Femur (tissue), 1 donor: ENCODE data around the gene UBFD1.
"Not testable (repeated sequence)": the region's sequence is repeated elsewhere in the genome, so short reads cannot be mapped to it uniquely, and the experiment has no call there.

ENCODE experiments used
- DNase-seq: peaks from one replicate; pipeline ENCODE4 v3.0.0-alpha.2; 2017

UBFD1 gene, protein sequence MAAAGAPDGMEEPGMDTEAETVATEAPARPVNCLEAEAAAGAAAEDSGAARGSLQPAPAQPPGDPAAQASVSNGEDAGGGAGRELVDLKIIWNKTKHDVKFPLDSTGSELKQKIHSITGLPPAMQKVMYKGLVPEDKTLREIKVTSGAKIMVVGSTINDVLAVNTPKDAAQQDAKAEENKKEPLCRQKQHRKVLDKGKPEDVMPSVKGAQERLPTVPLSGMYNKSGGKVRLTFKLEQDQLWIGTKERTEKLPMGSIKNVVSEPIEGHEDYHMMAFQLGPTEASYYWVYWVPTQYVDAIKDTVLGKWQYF

DNA sequence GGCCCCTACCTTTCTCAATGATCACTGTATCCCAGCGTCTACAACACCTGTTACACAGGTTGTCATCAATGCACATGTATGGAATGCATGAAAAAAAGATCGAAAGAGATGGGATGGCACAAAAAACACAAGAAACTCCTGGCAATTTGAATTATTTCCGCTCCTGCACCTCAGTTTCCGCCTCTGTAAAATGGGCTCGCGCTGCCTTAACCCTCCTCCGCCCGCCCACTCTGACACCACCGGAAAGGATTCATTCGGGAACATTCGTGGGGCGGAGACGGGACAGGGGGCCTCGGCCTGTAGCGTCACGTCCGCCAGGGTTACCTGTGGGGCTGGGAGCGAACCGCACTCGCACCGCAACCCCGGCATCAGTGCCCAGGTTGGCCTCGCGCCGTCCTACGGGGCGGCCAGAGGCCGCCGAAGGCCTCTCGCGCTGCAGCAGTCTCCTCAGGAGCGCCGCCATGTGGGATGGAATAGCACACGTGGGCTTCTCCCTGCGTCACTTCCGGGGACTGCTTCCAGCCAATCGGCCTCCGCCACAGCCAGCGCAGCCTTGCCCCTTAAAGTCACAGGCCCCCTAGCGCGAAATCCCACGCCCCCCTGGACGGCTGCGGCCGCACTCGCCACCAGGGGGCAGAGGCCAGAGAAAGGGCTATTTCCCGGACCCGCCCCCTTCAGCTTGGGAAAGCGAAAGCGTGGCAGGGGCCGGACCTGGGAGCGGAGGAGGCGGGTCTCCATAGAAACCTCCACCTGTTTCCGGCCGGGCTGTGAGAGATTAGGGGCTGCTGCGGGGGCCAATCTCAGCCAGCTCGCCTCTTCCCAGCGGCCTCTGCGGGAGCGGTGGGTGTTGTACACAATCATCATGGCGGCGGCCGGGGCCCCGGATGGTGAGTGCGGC is at the start of gene UBFD1, which contains the start of gene EARS2:
UBFD1 (plus strand) TSS at position 847 of the 898 bp plus-strand sequence; CDS start at position 863, 16 bp downstream.
EARS2 (minus strand) TSS at position 470 of the 898 bp plus-strand sequence; CDS start at position 463, 7 bp downstream.
- peak; percentile 99 for DNase-seq

DNA sequence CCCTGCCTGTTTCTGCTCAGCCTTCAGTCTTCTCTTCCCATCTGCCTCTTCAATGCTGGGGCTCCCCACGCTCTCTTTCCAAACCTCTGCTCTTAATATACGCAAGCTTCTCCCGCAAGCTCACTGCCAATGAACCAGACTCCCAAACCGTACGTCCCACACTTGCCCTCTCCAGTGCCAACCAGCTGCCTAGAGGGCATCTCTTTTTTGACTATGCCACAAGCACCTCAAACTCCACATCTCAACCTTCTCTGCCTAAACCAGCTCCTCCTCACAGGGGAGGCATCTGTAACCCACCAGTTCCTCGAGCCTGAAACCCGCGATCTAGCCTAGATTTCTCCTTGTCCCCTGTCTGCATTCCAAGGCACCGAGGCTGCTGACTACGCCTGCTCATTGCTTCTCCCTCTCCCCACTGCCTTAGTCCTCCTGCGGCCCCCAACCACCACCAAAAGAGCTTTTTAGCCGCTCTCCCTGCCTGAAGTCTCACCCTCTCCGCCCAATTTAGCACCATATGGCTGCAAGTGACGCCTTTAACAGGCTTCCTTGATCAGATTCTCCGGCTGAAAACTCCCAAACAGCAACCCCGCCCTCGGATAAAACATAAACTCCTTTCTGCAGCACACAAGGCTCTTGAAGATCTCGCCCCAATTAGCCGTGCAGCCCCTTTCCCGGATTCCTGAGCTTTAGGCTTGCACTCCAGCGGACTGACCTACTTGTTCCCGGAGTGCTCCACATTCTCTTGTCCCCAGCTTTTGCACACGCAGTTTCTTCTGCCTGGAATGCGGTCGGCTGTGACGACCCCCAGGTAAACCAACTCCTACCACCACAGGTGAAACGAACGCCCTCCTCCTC is 48.7 kb upstream of the UBFD1 start:
- peak; percentile 38 for DNase-seq

DNA sequence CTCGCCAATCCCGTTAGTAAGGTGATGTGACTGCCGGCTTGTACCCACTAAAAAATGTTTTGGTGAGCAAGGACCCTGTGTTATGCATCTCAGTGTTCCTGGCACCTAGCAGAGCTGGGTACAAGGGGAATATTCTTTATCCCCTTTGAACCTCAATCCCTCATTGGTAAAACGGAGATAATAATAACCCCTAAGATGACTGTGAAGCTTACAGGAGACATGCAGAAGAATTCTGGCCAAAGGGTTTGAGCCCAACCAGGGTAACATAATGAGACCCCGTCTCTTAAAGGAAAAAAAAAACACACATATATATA is 48.1 kb upstream of the UBFD1 start:
- no peak for DNase-seq

DNA sequence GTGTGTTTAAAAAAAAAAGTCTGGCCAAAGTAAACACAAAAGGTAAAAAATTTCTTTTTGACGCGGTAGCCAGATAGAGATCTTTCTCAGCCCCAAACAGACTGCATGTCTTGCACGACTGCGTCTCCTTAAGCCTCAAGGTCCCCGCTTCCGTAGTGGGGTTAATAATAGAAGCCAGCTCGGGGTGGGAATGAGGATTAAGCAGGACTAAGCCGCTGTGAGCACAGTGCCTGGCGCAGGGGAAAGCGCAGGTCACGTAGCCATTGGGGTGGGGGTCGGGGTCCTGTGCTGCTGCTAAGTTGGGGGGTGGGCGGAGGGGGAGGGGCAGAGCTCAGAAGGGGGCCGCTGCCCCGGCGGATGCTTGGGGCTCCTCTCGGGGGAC is 47.8 kb upstream of the UBFD1 start:
- DNase-seq, result peak; percentile 50

DNA sequence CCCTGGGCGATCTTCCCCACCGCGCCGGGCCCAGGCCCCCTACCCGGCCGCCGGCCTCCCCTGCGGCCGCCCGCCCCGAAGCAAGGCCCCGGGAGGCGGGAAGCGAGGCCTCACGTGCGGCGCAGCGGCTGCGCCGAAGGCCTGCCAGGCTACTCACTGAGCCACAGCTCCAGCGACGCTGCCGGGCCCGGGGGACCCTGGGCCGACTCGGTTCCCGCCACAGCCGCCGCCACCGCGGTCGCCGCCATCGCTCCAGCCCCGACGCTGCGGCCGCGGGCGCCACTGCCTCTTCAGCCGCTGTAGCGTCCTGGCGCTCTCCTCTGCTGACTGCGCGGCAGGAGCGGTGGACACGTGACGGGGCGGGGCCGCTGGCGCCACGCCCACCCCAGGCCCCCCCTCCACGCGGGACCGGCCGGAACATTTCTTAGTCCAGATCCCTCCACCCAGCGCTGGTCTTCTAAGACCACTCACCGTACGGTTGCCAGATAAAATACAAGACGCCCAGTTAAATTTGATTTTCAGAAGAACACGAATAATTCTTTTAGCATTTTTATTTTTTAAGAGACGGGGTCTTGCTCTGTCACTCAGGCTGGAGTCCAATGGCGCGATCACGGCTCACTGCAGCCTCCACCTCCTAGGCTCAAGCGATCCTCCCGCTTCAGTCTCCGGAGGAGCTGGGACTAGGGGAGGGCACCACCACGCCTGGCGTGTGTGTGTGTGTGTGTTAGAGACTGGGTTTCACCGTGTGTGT is 47.2 kb upstream of the UBFD1 start, which contains the start of gene GGA2:
GGA2 (minus strand) TSS at position 331 of the 751 bp plus-strand sequence; CDS start at position 248, 83 bp downstream.
- peak; percentile 92 for DNase-seq

DNA sequence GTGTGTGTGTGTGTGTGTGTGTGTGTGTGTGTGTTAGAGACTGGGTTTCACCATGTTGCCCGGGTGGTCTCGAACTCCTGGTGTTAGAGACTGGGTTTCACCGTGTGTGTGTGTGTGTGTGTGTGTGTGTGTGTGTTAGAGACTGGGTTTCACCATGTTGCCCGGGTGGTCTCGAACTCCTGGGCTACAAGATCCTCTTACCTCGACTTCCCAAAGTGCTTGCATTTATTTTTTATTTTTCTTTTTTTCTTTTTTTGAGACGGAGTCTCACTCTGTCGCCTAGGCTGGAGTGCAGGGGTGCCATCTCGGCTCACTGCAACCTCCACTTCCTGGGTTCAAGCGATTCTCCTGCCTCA is 46.6 kb upstream of the UBFD1 start:
- not testable (repeated sequence) for DNase-seq

DNA sequence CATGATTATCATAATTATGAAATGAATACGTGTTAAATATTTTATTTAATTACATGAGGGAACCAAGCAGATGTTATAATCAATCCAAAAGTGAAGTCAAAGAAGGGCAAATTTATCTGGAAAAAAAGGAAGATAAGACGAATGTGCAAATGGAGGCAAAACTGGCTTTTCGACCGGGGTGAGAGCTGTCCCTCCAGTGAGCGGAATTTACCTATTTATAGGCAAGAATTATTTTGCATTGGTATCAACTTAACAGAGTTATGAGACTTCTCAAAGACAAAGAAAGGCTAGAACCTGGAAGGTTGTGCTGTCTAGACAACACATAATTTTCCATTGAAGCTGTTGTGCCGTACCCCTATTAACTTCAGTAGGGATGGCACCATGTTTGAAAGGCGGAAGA is 45.8 kb upstream of the UBFD1 start:
- DNase-seq, result no peak

DNA sequence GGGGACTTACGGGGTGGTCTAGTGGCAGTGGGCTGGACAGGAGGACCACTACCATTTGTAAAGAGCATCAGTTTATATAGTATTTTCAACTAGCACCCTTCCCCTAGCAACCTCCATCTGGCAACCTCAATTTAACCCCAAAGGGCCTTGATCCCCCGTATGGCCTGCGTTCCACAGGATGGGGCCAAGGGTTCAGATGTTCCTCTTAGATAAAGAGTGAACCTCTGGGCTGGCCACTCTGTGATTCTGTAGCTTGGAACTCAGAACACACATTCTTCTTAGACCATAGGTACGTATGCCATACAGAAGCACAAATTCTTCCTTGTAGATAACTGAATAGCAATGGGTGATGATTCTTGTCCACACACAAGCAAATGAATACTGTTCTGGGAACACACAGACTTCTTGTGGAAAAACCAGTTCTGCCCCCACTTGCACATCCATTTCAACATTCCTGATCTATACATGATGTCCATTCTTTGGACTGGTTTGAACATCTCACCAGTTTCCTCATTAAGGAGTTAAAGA is 45.3 kb upstream of the UBFD1 start:
- no peak for DNase-seq

DNA sequence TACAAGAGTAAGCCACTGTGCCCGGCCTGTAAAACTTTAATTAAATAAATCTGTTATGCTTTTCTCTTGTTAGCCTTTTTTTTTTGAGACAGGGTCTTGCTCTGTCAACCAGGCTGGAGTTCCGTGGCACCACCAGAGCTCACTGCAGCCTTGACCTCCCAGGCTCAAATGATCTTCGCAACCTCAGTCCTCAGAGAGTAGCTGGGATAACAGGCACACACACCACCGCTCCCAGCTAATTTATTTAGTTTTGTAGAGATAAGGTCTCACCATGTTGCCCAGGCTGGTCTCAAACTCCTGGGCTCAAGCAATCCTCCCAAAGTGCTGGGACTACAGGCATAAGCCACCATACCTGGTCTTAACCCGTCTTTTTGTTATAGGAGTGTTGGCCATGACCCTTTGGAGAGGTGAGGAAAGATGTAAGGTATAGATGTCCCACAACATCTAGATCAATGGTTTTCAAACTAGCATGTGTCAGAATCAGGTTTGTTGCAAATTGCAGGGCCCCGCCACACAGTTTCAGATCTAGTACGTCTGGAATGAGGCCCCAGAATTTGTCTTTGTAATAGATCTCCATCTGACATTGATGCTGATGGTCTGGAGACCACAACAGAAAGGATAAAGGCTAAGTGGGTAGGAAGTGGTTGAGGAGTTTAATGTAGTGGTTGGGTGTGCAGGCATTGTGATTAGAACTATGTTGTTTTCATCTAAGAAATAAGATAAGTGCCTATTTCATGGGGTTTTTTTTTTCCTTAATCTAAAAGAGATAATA is 43.0 kb upstream of the UBFD1 start:
- no peak for DNase-seq

DNA sequence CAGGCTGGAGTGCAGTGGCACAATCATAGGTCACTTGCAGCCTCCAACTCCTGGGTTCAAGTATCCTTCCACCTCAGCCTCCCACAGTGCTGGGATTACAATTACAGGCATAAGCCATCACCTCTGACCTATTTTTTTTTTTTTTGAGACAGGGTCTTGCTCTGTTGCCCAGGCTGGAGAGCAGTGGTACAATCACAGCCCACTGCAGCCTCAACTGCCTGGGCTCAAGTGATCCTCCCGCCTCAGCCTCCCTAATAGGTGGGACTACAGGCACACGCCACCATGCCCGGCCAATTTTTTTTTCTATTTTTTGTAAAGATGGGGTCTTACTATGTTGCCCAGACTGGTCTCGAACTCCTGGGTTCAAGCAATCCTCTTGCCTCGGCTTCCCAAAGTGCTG is 41.6 kb upstream of the UBFD1 start:
- no peak for DNase-seq

DNA sequence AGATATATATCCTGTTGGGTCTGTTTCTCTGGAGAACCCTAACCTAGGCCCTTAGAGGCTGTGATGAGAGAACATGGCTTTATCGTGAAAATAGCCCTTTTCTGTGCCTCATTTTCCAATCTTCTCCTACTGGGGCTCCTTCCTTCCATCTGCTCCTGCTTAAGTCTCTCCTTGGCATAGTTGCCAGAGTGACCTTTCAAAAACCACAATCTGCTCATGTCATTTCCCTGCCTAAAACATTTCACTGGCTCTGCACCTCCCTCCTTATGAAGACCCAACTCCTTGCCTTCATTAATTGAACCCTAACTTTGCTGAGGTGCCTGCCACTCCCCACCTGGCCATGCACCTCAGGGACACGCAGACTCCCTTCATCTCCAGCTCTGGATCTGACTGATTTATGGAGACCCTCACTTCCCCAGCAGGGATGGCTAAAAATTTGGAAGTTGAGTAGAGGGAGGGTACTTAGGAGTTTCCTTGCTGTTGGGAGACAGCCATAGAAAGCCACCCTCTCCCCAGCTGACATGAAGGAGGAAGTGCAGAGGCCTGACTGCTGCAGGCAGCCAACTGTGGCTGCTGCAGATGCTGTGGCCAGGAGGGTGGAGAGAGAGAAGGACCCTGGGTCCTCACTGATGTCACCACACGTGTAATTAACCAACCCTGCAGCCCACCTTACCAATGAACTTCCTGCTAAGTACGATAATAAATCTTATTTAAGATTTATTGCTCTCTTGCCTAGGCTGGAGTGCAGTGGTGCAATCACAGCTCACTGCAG is 41.0 kb upstream of the UBFD1 start:
- DNase-seq, result no peak

DNA sequence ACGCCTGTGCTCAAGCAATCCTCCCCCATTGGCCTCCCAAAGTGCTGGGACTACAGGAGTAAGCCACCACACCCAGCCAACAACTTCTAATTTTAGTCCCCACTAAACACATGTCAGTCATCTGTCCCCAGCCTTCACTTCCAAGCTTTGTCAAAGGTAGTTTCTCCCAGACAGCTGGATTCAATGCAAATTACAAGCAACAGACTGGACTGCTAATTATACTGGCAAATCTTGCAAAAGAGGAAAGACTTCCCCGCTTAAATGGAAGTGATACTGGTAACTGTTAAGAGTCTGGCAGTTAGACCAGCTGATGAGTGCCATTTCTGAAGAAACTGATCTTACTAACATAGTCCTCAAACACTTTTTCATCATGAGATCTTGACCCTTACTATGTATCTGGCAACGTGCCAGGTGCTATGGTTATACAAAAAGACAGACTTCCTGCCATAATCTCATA is 39.1 kb upstream of the UBFD1 start:
- no peak for DNase-seq

DNA sequence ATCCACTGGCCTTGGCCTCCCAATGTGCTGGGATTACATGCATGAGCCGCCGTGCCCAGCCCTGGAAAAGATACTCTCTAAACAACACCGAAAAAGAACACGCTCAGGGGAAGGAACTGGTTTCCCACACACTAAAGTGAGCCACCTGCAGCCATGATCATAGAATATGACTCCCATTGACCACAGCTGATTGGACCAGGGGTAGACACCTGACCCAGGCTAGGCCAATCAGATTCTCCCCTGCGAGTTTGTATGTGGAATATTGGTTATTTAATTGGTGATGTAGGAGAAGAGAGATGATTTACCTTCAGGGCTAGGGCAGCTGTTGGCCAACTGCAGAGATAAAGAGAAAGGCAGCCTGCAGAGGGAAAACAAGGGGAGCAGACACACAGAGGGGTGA is 38.2 kb upstream of the UBFD1 start:
- DNase-seq, result no peak

DNA sequence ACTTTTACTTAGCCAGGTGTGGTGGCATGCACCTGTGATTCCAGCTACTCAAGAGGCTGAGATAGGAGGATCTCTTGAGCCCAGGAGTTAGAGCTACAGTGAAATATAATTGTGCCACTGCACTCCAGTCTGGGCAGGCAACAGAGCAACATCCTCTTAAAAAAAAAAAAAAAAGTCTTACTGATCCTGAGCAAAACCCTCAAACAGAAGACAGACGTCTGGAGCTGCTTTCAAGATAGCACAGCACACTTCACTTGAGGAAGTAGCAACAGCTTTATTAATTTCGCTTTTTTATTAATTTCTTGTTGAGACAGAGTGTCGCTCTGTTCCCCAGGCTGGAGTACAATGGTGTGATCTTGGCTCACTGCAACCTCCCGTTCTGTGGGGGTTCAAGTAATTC is 37.0 kb upstream of the UBFD1 start:
- no peak for DNase-seq

DNA sequence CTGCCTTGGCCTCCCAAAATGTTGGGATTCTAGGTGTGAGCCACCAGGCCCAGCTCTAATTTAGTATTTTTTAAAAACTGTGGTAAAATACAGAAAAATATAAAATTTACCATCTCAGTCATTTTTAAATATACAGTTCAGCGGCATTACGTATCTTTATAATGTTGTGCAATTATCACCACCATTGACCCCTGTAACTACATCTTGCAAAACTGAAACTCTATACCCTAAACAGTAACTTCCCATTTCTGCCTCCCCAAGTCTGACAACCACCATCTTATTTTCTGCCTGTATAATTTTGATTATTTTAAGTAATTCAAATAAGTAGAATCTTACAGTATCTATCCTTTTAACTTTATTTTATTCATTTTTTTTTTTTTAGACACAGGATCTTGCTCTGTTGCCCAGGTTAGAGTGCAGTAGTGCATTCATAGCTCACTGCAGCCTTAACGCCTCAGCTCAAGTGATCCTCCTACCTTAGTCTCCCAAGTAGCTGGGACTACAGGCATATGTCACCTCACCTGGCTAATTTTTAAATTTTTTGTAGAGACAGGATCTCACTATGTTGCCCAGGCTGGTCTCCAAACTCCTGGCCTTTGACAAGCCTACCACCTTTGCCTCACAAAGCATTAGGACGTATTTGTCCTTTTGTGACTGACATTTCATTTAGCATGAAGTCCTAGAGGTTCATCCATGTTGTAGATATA is 36.3 kb upstream of the UBFD1 start:
- DNase-seq, result no peak

DNA sequence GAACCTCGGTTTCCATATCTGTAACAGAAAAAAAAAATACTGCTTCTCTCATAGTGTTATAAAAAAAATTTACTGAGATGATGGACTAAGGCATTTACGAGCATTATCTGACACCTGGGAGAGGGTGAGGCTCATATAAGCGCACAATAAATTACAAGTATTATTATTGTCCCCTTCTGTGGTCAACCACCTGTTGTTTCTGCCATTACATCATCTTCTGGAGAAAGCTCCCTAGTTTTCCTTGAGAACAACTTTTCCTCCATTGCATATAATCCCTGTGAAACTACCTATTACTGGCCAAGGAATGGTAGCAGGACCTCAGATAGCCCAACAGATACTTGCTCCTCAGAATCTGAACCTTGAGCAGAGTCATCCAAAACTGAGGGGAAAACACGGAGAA is 35.6 kb upstream of the UBFD1 start:
- DNase-seq, result no peak

DNA sequence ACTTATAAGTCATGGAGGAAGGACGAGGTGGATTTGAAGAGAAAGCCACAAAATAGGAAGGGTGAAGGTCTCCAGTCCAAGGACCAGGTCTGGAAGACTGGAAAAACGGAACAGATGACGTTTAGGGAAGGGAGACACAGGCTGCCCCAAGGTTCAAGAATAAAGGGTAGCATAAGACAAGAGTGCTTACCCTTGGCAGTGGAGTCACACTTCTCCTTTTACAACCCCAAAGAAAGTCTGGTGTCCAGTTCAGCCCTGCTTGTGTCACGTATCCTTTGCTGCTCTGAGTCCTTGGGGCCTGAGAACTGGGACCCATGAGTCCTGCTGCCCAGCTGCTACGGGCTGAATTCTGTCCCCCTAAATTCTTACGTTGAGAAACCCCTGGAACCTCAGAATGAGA is 34.2 kb upstream of the UBFD1 start:
- DNase-seq, result no peak

DNA sequence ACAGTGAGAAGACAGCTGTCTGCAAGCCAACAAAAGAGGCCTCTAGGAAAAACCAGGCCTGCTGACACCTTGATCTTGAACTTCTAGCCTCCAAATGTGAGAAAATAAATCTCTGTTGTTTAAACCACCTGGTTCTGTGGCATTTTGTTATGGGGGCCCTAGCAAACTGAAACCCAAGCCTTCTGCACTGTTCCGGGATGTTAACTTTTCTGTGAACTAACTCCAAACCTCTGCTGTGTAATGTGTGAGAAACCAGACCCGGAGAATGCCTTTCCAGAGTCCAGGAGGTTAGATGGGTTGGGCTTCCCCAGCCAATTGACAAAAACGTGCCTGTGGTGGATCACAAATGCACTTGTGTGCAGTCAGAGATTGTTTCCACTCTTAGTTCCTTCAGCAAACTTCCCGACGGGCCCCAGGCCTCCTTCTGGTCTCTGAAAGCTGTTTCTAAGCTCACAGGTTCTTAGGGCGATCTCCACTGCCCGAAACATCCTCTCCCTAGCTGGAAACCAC is 33.6 kb upstream of the UBFD1 start:
- DNase-seq, result no peak

DNA sequence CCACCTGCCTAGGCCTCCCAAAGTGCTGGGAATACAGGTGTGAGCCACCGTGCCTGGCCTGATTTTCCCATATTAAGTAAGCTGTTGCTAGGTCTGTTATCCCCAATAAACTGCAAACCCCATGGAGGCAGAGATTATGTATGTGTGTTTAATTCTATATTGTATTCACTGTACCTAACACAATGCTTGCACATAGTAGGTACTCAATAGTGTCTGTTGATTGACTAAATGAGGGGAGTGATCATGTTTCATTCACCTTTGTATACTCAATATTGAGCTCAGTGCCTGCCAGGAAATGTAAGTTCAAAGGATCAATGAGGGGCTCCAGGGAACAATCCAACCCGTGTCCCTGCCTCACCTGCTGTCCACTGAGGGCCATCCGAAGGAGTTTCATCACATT is 32.6 kb upstream of the UBFD1 start:
- DNase-seq, result no peak
